KMS-11 (cell line): ENCODE data around the gene EMP3.
A peak's percentile ranks its signal among the peaks of the same experiment; 100 is the strongest.
"Not testable (repeated sequence)": the region's sequence is repeated elsewhere in the genome, so short reads cannot be mapped to it uniquely, and the experiment has no call there.

Experiments used
- H2AFZ ChIP-seq: fragments of 200-600 bp; sonication (generic); 2 replicates; pipeline ENCODE4 v1.6.1; 2016; ENCODE audit warnings: antibody characterized with exemption, mixed run types, low read depth
- H3K27ac ChIP-seq: fragments of 200-600 bp; sonication (generic); 2 replicates; pipeline ENCODE4 v1.6.1; 2016; ENCODE audit warnings: mild to moderate bottlenecking, mixed run types
- H3K27me3 ChIP-seq: fragments of 200-600 bp; sonication (generic); 2 replicates; pipeline ENCODE4 v1.6.1; 2017; ENCODE audit warnings: mild to moderate bottlenecking, low read depth, mixed run types, moderate library complexity; ENCODE audit not compliant: insufficient read depth
- H3K36me3 ChIP-seq: fragments of 200-600 bp; sonication (generic); 2 replicates; pipeline ENCODE4 v1.6.1; 2017; ENCODE audit warnings: mild to moderate bottlenecking, mixed run types; ENCODE audit not compliant: insufficient read depth
- H3K4me1 ChIP-seq: fragments of 200-600 bp; sonication (generic); 2 replicates; pipeline ENCODE4 v1.6.1; 2016; ENCODE audit warnings: mild to moderate bottlenecking, low read depth, mixed run types; ENCODE audit not compliant: poor library complexity, severe bottlenecking
- H3K4me2 ChIP-seq: fragments of 200-600 bp; sonication (generic); 2 replicates; pipeline ENCODE4 v1.7.0; 2016; ENCODE audit warnings: mild to moderate bottlenecking, mixed run types
- H3K4me3 ChIP-seq: fragments of 200-600 bp; sonication (generic); IDR thresholded peaks from 2 replicates; pipeline ENCODE4 v1.6.1; 2017; ENCODE audit warnings: low read depth, low read length, mixed read lengths; ENCODE audit not compliant: insufficient read depth
- H3K79me2 ChIP-seq: fragments of 200-600 bp; sonication (generic); 2 replicates; pipeline ENCODE4 v1.6.1; 2016; ENCODE audit warnings: low read depth, mixed run types; ENCODE audit not compliant: insufficient read depth
- H3K9ac ChIP-seq: fragments of 200-600 bp; sonication (generic); 2 replicates; pipeline ENCODE4 v1.6.1; 2016; ENCODE audit warnings: mild to moderate bottlenecking, mixed run types
- H4K20me1 ChIP-seq: fragments of 200-600 bp; sonication (generic); 2 replicates; pipeline ENCODE4 v1.6.1; 2016; ENCODE audit warnings: mild to moderate bottlenecking, mixed run types; ENCODE audit not compliant: insufficient read depth
- CTCF ChIP-seq: fragments of 200-600 bp; sonication (generic); conservative IDR thresholded peaks from 2 replicates; pipeline ENCODE4 v1.6.1; 2017; ENCODE audit warnings: low read depth, mild to moderate bottlenecking, antibody characterized with exemption, low read length, moderate library complexity, mixed read lengths

Gene EMP3

GRCh38 chr19:48287748-48288147, 37.6 kb upstream of the EMP3 start:
- Histone ChIP-seq H2AFZ (no peak overlapping the region), H3K4me3 (no peak overlapping the region), H3K27me3 (peaks cover 86% of the 10 kb centered on the region), H3K4me1 (peaks cover 5% of the 10 kb centered on the region), H3K9ac (no peak overlapping the region), H3K4me2 (no peak overlapping the region), H4K20me1 (no peaks in the 10 kb centered on the region), H3K36me3 (no peaks in the 10 kb centered on the region), H3K27ac (no peak overlapping the region), H3K79me2 (no peaks in the 10 kb centered on the region)
- no peak for TF ChIP-seq CTCF

GRCh38 chr19:48290401-48290770, 35.0 kb upstream of the EMP3 start:
- Histone ChIP-seq H3K27me3 (peaks cover 91% of the 10 kb centered on the region), H4K20me1 (no peaks in the 10 kb centered on the region), H3K36me3 (no peaks in the 10 kb centered on the region), H3K27ac (no peak overlapping the region), H3K79me2 (no peaks in the 10 kb centered on the region), H3K9ac (no peak overlapping the region), H3K4me3 (no peak overlapping the region), H3K4me2 (no peak overlapping the region), H3K4me1 (peaks cover 5% of the 10 kb centered on the region), H2AFZ (no peak overlapping the region)
- no peak for TF ChIP-seq CTCF

GRCh38 chr19:48290771-48291488, 34.4 kb upstream of the EMP3 start:
- Histone ChIP-seq H3K79me2 (no peaks in the 10 kb centered on the region), H4K20me1 (no peaks in the 10 kb centered on the region), H3K4me1 (peaks cover 5% of the 10 kb centered on the region), H3K9ac (no peak overlapping the region), H3K4me3 (no peak overlapping the region), H3K4me2 (peak overlapping the region; percentile 62), H3K27ac (no peak overlapping the region), H2AFZ (peak overlapping the region; percentile 67), H3K36me3 (no peaks in the 10 kb centered on the region), H3K27me3 (peaks cover 91% of the 10 kb centered on the region)
- peak; percentile 94 for TF ChIP-seq CTCF

GRCh38 chr19:48291489-48291815, 33.9 kb upstream of the EMP3 start:
- not testable (repeated sequence) for H3K27ac ChIP-seq, H3K36me3 ChIP-seq, H3K9ac ChIP-seq, H3K4me1 ChIP-seq, H3K4me3 ChIP-seq, H3K79me2 ChIP-seq, H4K20me1 ChIP-seq
- Histone ChIP-seq H3K4me2 (peak overlapping the region; percentile 62; the same call in 1 of the 2 replicates), H2AFZ (peak overlapping the region; percentile 67), H3K27me3 (peaks cover 91% of the 10 kb centered on the region)

GRCh38 chr19:48292798-48293197, 32.6 kb upstream of the EMP3 start:
- H3K4me2 ChIP-seq: no peak overlapping the region
- no peaks in the 10 kb centered on the region for H3K36me3 ChIP-seq
- H3K27ac ChIP-seq: no peak overlapping the region
- no peak overlapping the region for H2AFZ ChIP-seq
- no peak overlapping the region for H3K9ac ChIP-seq
- H3K79me2 ChIP-seq: no peaks in the 10 kb centered on the region
- no peak for TF ChIP-seq CTCF
- H3K27me3 ChIP-seq: peaks cover 88% of the 10 kb centered on the region
- H4K20me1 ChIP-seq: no peaks in the 10 kb centered on the region
- peaks cover 5% of the 10 kb centered on the region for H3K4me1 ChIP-seq
- H3K4me3 ChIP-seq: no peak overlapping the region
